OCI-LY1 (cell line): ENCODE data around the gene PIP4K2C.
"Not testable (repeated sequence)": the region's sequence is repeated elsewhere in the genome, so short reads cannot be mapped to it uniquely, and the experiment has no call there.

Experiments
- H2AFZ ChIP-seq: fragments of 200-600 bp; sonication (generic), shearing (Covaris generic); 2 replicates; pipeline ENCODE4 v1.6.0; 2014; ENCODE audit warnings: antibody characterized with exemption, mild to moderate bottlenecking, low read length
- H3F3A ChIP-seq: fragments of 200-600 bp; sonication (generic), shearing (Covaris generic); 2 replicates; pipeline ENCODE4 v1.6.0; 2014; ENCODE audit warnings: mild to moderate bottlenecking, antibody characterized with exemption, low read length, moderate library complexity; ENCODE audit not compliant: insufficient read depth
- H3K27ac ChIP-seq: fragments of 200-600 bp; sonication (generic); 2 replicates; pipeline ENCODE4 v1.5.1; 2014; ENCODE audit warnings: low read length, mixed run types, mild to moderate bottlenecking, low read depth; ENCODE audit not compliant: poor library complexity, severe bottlenecking
- H3K27me3 ChIP-seq: fragments of 200-600 bp; sonication (generic); 2 replicates; pipeline ENCODE4 v1.6.0; 2014; ENCODE audit warnings: antibody characterized with exemption, mild to moderate bottlenecking, low read length, moderate library complexity; ENCODE audit not compliant: insufficient read depth
- H3K36me3 ChIP-seq: fragments of 200-600 bp; sonication (generic); 2 replicates; pipeline ENCODE4 v1.6.1; 2014; ENCODE audit warnings: mild to moderate bottlenecking, antibody characterized with exemption, low read length, moderate library complexity, mixed read lengths; ENCODE audit not compliant: insufficient read depth
- H3K4me1 ChIP-seq: fragments of 200-600 bp; sonication (generic); 2 replicates; pipeline ENCODE4 v1.5.1; 2014; ENCODE audit warnings: mild to moderate bottlenecking, low read length, moderate library complexity; ENCODE audit not compliant: insufficient read depth, severe bottlenecking
- H3K4me2 ChIP-seq: fragments of 200-600 bp; sonication (generic), shearing (Covaris generic); 2 replicates; pipeline ENCODE4 v1.6.1; 2014; ENCODE audit warnings: low read length
- H3K4me3 ChIP-seq: fragments of 200-600 bp; sonication (generic); 2 replicates; pipeline ENCODE4 v1.5.1; 2014; ENCODE audit warnings: low read length, low read depth, mild to moderate bottlenecking, mixed read lengths; ENCODE audit not compliant: poor library complexity, severe bottlenecking
- H3K79me2 ChIP-seq: fragments of 200-600 bp; shearing (Covaris generic); 2 replicates; pipeline ENCODE4 v1.6.1; 2016; ENCODE audit warnings: mixed run types, low read length, mixed read lengths; ENCODE audit not compliant: insufficient read depth
- H3K9ac ChIP-seq: fragments of 200-600 bp; sonication (generic), shearing (Covaris generic); 2 replicates; pipeline ENCODE4 v1.6.1; 2014; ENCODE audit warnings: mild to moderate bottlenecking, low read length, mixed read lengths
- H3K9me2 ChIP-seq: fragments of 200-600 bp; sonication (generic), shearing (Covaris generic); 2 replicates; pipeline ENCODE4 v1.6.1; 2014; ENCODE audit warnings: low read depth, mild to moderate bottlenecking, low read length, mixed read lengths
- H3K9me3 ChIP-seq: fragments of 200-600 bp; shearing (Covaris generic); 2 replicates; pipeline ENCODE4 v1.6.1; 2014; ENCODE audit warnings: low read length, mixed read lengths
- H4K20me1 ChIP-seq: fragments of 200-600 bp; sonication (generic), shearing (Covaris generic); 2 replicates; pipeline ENCODE4 v1.6.0; 2016; ENCODE audit warnings: mild to moderate bottlenecking, low read length; ENCODE audit not compliant: insufficient read depth
- EZH2 ChIP-seq: fragments of 200-600 bp; sonication (generic), shearing (Covaris generic); IDR thresholded peaks from 2 replicates; pipeline ENCODE4 v1.8.0; 2017; ENCODE audit warnings: borderline replicate concordance, mixed run types, mild to moderate bottlenecking, antibody characterized with exemption, low read length, moderate library complexity, mixed read lengths
- TF ChIP-seq, protein P1 (sequence below): fragments of 200-600 bp; sonication (generic), shearing (Covaris generic); IDR thresholded peaks from 2 replicates; pipeline ENCODE4 v1.5.1; 2017; ENCODE audit warnings: mild to moderate bottlenecking, antibody characterized with exemption, low read length, moderate library complexity, mixed read lengths

The PIP4K2C gene

DNA sequence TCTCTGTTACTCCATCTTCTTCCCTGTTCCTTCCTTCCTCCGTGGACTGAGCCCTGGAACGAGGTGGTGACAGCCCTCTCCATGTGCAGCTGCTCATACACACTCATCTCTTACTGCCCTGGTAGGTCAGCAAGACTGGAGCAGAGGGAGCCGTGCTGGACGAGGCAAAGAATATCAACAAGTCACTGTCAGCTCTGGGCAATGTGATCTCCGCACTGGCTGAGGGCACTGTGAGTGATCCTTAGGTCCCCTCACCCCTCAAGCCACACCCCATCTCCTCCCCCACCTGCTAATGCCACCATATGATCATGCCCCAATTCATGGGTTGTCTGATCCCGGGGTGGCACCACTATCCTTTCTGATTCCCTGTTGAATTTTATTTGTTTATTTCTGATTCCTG lies 22.2 kb upstream of the PIP4K2C start:
- Histone ChIP-seq H3K79me2 (no peaks in the 10 kb centered on the region), H3K9me3 (no peaks in the 10 kb centered on the region), H3K4me3 (no peak overlapping the region), H3K27me3 (no peaks in the 10 kb centered on the region), H3K27ac (no peak overlapping the region), H3K9ac (no peak overlapping the region), H3K9me2 (no peaks in the 10 kb centered on the region), H3K4me1 (no peaks in the 10 kb centered on the region), H4K20me1 (no peaks in the 10 kb centered on the region), H3K4me2 (no peak overlapping the region), H3K36me3 (no peaks in the 10 kb centered on the region), H3F3A (no peaks in the 10 kb centered on the region), H2AFZ (no peak overlapping the region)
- TF ChIP-seq EZH2: no peak
- TF ChIP-seq, protein P1, sequence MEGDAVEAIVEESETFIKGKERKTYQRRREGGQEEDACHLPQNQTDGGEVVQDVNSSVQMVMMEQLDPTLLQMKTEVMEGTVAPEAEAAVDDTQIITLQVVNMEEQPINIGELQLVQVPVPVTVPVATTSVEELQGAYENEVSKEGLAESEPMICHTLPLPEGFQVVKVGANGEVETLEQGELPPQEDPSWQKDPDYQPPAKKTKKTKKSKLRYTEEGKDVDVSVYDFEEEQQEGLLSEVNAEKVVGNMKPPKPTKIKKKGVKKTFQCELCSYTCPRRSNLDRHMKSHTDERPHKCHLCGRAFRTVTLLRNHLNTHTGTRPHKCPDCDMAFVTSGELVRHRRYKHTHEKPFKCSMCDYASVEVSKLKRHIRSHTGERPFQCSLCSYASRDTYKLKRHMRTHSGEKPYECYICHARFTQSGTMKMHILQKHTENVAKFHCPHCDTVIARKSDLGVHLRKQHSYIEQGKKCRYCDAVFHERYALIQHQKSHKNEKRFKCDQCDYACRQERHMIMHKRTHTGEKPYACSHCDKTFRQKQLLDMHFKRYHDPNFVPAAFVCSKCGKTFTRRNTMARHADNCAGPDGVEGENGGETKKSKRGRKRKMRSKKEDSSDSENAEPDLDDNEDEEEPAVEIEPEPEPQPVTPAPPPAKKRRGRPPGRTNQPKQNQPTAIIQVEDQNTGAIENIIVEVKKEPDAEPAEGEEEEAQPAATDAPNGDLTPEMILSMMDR: no peak

DNA sequence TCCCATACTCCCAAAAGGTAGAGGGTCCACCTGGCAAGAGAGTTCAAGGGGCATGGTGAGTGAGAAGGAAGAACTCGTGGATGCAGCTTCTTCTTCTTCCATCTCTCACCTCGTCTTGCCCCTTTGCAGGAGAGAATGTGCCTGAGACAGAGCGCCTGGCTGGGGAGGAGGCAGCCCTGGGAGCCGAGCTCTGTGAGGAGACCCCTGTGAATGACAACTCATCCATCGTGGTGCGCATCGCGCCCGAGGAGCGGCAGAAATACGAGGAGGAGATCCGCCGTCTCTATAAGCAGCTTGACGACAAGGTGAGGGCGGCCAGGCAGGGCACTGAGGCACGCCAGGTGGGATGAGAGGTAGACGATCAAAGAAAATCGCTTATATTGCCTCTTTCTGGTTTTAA lies 21.1 kb upstream of the PIP4K2C start:
- no peaks in the 10 kb centered on the region for H4K20me1 ChIP-seq
- no peaks in the 10 kb centered on the region for H3K9me3 ChIP-seq
- H3K27me3 ChIP-seq: no peaks in the 10 kb centered on the region
- TF ChIP-seq EZH2: no peak
- TF ChIP-seq, protein P1: no peak
- no peaks in the 10 kb centered on the region for H3K9me2 ChIP-seq
- H3K4me1 ChIP-seq: no peaks in the 10 kb centered on the region
- no peaks in the 10 kb centered on the region for H3F3A ChIP-seq
- no peak overlapping the region for H3K9ac ChIP-seq
- no peak overlapping the region for H3K27ac ChIP-seq
- H2AFZ ChIP-seq: no peak overlapping the region
- H3K4me3 ChIP-seq: no peak overlapping the region
- no peaks in the 10 kb centered on the region for H3K79me2 ChIP-seq
- no peaks in the 10 kb centered on the region for H3K36me3 ChIP-seq
- no peak overlapping the region for H3K4me2 ChIP-seq

DNA sequence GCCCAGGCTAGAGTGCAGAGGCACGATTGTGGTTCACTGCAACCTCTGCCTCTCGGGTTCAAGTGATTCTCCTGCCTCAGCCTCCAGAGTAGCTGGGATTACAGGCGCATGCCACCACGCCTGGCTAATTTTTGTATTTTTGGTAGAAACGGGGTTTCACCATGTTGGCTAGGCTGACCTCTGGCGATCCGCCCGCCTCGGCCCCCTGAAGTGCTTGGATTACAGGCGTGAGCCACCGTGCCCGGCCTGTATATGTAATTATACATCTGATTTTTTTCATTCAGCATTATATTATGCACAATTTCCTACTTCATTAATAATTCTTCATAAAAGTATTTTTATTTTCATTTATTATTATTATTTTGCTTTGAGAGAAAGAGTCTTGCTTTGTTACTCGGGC lies 20.6 kb upstream of the PIP4K2C start:
- H2AFZ ChIP-seq, H4K20me1 ChIP-seq, H3K9me2 ChIP-seq, H3K27me3 ChIP-seq, H3F3A ChIP-seq, H3K4me1 ChIP-seq, H3K4me3 ChIP-seq, H3K79me2 ChIP-seq, H3K9me3 ChIP-seq, H3K36me3 ChIP-seq, H3K27ac ChIP-seq, H3K9ac ChIP-seq, H3K4me2 ChIP-seq: not testable (repeated sequence)

DNA sequence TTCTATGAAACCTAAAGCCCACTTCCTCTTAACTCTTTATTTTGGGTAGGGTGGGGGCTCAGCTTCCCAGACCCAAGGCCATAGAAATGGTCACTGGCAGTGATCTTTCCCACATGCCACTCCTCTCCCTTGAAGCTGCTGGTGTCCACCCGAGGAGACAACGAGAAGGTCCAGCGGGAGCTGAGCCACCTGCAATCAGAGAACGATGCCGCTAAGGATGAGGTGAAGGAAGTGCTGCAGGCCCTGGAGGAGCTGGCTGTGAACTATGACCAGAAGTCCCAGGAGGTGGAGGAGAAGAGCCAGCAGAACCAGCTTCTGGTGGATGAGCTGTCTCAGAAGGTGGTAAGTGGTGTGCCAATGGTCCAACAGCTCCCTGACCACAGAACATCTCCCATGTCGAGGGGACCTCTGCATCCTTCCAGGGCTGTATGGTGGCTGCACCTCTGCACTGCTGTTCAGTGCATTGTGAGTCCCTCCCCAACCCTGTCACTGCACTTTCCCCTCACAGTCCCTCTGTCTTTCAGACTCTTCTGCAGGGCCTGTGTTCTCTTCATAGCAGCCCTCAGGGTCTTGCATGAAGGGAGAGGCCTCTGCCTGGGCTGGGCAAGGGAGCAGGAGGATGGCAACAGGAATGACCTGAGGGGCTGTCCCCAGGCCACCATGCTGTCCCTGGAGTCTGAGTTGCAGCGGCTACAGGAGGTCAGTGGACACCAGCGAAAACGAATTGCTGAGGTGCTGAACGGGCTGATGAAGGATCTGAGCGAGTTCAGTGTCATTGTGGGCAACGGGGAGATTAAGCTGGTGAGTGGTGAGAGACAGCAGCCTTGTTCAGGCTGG lies 18.8 kb upstream of the PIP4K2C start:
- Histone ChIP-seq H3K79me2 (no peaks in the 10 kb centered on the region), H2AFZ (no peak overlapping the region), H4K20me1 (no peaks in the 10 kb centered on the region), H3K9me2 (no peaks in the 10 kb centered on the region), H3K4me3 (no peak overlapping the region), H3K27me3 (no peaks in the 10 kb centered on the region), H3K9me3 (no peaks in the 10 kb centered on the region), H3K9ac (no peak overlapping the region), H3K4me1 (no peaks in the 10 kb centered on the region), H3K36me3 (no peaks in the 10 kb centered on the region), H3K27ac (no peak overlapping the region), H3F3A (no peaks in the 10 kb centered on the region), H3K4me2 (no peak overlapping the region)
- TF ChIP-seq, protein P1: no peak
- TF ChIP-seq EZH2: no peak
